Endothelial cell of umbilical vein (primary cell): ENCODE measurements around the gene CD34. TPM values are rescaled to one million over a fixed set of nuclear protein-coding genes. Genes with fewer than 3 reads are reported as not detected.

Experiments
- BruUV-seq: library from RNA; stranded (reverse); fragments of 400-500 nt; replicated peaks from 2 replicates; lab custom pipeline; 2021; lab: Mats Ljungman, UMichigan
- CTCF ChIA-PET: fragments of 300-600, 350-600 bp; sonication (Branson Sonifier 250); formaldehyde crosslinking; loops from one replicate; lab custom pipeline; 2021; ENCODE audit warnings: antibody characterized with exemption, inconsistent platforms; lab: Charles Lee
- POLR2A ChIA-PET: fragments of 300-600, 350-600 bp; sonication (Branson Sonifier 250); formaldehyde crosslinking; loops from one replicate; lab custom pipeline; 2021; ENCODE audit warnings: antibody characterized with exemption, inconsistent platforms; lab: Charles Lee
- DNase-seq: peaks from one replicate; pipeline ENCODE4 v3.0.0-alpha.2; 2011; ENCODE audit warnings: low read depth, low spot score
- FAIRE-seq: peaks from 2 replicates; lab custom pipeline; 2011; peaks lifted over from hg19 to GRCh38; lab: Jason Lieb, UNC
- H2AFZ ChIP-seq: 2 replicates; pipeline ENCODE4 v1.6.0; 2012; ENCODE audit warnings: low read depth, low read length, control low read depth, inconsistent platforms
- H3K27ac ChIP-seq: 2 replicates; pipeline ENCODE4 v1.5.1; 2011; ENCODE audit warnings: low read depth, mild to moderate bottlenecking, control low read depth, low read length, moderate library complexity; ENCODE audit not compliant: insufficient read depth
- H3K27me3 ChIP-seq, 2 experiments: 2 replicates each; pipeline versions ENCODE4 v1.6.0 to v1.6.1; 2011; ENCODE audit warnings: low read length in 2 of 2, mixed read lengths in 1 of 2; ENCODE audit not compliant: control insufficient read depth in 2 of 2, insufficient read depth in 2 of 2
- H3K36me3 ChIP-seq, 2 experiments: 2 replicates in 1 of 2; 3 replicates in 1 of 2; pipeline ENCODE4 v1.5.1; 2011; ENCODE audit warnings: low read length in 2 of 2, mild to moderate bottlenecking in 1 of 2, moderate library complexity in 1 of 2; ENCODE audit not compliant: control insufficient read depth in 2 of 2, insufficient read depth in 2 of 2; ENCODE audit errors: extremely low read depth in 1 of 2
- H3K4me1 ChIP-seq: 3 replicates; pipeline ENCODE4 v1.5.1; 2011; ENCODE audit warnings: mild to moderate bottlenecking, low read length; ENCODE audit not compliant: control insufficient read depth, insufficient read depth; ENCODE audit errors: extremely low read depth
- H3K4me2 ChIP-seq: 2 replicates; pipeline ENCODE4 v1.6.1; 2011; ENCODE audit warnings: low read length, control low read depth, mixed read lengths; ENCODE audit not compliant: insufficient read depth
- H3K4me3 ChIP-seq, 3 experiments: fragments of 200-600 bp in 1 of 3; sonication (generic), shearing (Covaris generic) in 1 of 3; replicated peaks in 1 of 3; 2 replicates each; pipeline ENCODE4 v1.5.1; 2011 to 2016; ENCODE audit warnings: control low read depth in 3 of 3, low read length in 3 of 3, mild to moderate bottlenecking in 2 of 3, inconsistent platforms in 1 of 3, low read depth in 1 of 3, moderate library complexity in 1 of 3; ENCODE audit not compliant: insufficient read depth in 1 of 3
- H3K79me2 ChIP-seq: 2 replicates; pipeline ENCODE4 v1.6.0; 2012; ENCODE audit warnings: low read length, inconsistent platforms; ENCODE audit not compliant: control insufficient read depth, insufficient read depth
- H3K9ac ChIP-seq: replicated peaks from 2 replicates; pipeline ENCODE3; 2011; ENCODE audit warnings: low read length, control low read depth; ENCODE audit not compliant: insufficient read depth; ENCODE audit errors: extremely low read depth
- H3K9me1 ChIP-seq: replicated peaks from 3 replicates; pipeline ENCODE4 v1.6.0; 2011; ENCODE audit warnings: mild to moderate bottlenecking, low read length; ENCODE audit not compliant: control insufficient read depth, insufficient read depth; ENCODE audit errors: extremely low read depth
- H3K9me3 ChIP-seq: replicated peaks from 2 replicates; pipeline ENCODE4 v1.5.1; 2012; ENCODE audit warnings: low read length, inconsistent platforms; ENCODE audit not compliant: control insufficient read depth, insufficient read depth
- H4K20me1 ChIP-seq: replicated peaks from 2 replicates; pipeline ENCODE3; 2011; ENCODE audit warnings: mild to moderate bottlenecking, low read length; ENCODE audit not compliant: control insufficient read depth, insufficient read depth; ENCODE audit errors: extremely low read depth
- FOS ChIP-seq: IDR thresholded peaks from 2 replicates; pipeline ENCODE4 v1.6.1; 2011; ENCODE audit warnings: mild to moderate bottlenecking, low read length, moderate library complexity, borderline replicate concordance; ENCODE audit not compliant: insufficient read depth
- GATA2 ChIP-seq: IDR thresholded peaks from 2 replicates; pipeline ENCODE4 v1.7.0; 2011; ENCODE audit warnings: low read depth, mild to moderate bottlenecking, moderate library complexity, mixed read lengths, low read length; ENCODE audit not compliant: insufficient read length, insufficient read depth
- JUN ChIP-seq: IDR thresholded peaks from 2 replicates; pipeline ENCODE4 v1.6.1; 2011; ENCODE audit warnings: borderline replicate concordance, low read depth; ENCODE audit not compliant: insufficient read length, insufficient read depth
- MYC ChIP-seq: IDR thresholded peaks from one replicate; pipeline ENCODE4 v1.6.1; 2011; ENCODE audit warnings: mild to moderate bottlenecking, low read depth, low read length
- POLR2A ChIP-seq: IDR thresholded peaks from 2 replicates; pipeline ENCODE4 v1.6.1; 2012; ENCODE audit warnings: low read depth, mild to moderate bottlenecking, control low read depth, low read length
- POLR2AphosphoS5 ChIP-seq: IDR thresholded peaks from 2 replicates; pipeline ENCODE4 v1.6.1; 2012; ENCODE audit warnings: low read depth, mild to moderate bottlenecking, control low read depth, low read length, moderate library complexity; ENCODE audit not compliant: insufficient read depth
- dilution Hi-C: fragments of 300-500 bp; cut with MboI; formaldehyde crosslinking; loops from one replicate; pipeline ENCODE4 v1.15.0; 2019; ENCODE audit warnings: low sequenced_read_pairs; ENCODE audit not compliant: extremely low pct_ligation_motif_present
- intact Hi-C: fragments of 100-400 bp; cut with micrococcal nuclease; formaldehyde crosslinking; loops from one replicate; pipeline ENCODE4 v1.10.0; 2022
- polyA plus RNA-seq, 4 experiments: library from polyadenylated mRNA; depleted of rRNA in 3 of 4; stranded (reverse) in 3 of 4; unstranded in 1 of 4; fragments of >200 nt; gene quantifications; 2 replicates each; pipeline versions ENCODE4 v1.2.1 to v1.2.3, GENCODE V29; 2011 to 2012; ENCODE audit warnings: missing spikeins in 1 of 4
- total RNA-seq: library from RNA; stranded (reverse); gene quantifications from 2 replicates; pipeline ENCODE4 v1.2.3, GENCODE V29; 2021

The CD34 gene
- total and polyA plus RNA-seq, 2 donors (not counting 3 experiments of a cell fraction or from before 2014, with no cell fraction given), result 102 to 174 TPM

GRCh38 chr1:207854001-207854400, 56.9 kb downstream of the CD34 start:
- Histone ChIP-seq H3K4me3 (no peak overlapping the region), H4K20me1 (no peaks in the 10 kb centered on the region), H3K9me1 (no peaks in the 10 kb centered on the region), H3K79me2 (peaks cover 68% of the 10 kb centered on the region), H3K27ac (no peak overlapping the region), H3K27me3 (no peaks in the 10 kb centered on the region), H2AFZ (no peak overlapping the region), H3K9me3 (no peaks in the 10 kb centered on the region), H3K4me1 (peaks cover 34% of the 10 kb centered on the region), H3K9ac (no peak overlapping the region), H3K4me2 (peak overlapping the region; percentile 2), H3K36me3 (peaks cover 2 to 3% of the 10 kb centered on the region in 2 experiments)
- BruUV-seq, result no TSS peak
- ChIA-PET POLR2A (interaction anchor here (0.7 kb wide), 1 partner anchor 14 kb away, joined by 10 read pairs; no protein-coding TSS in a partner anchor), CTCF (interaction anchor here (3.3 kb wide), 1 partner anchor 15 kb away, joined by 26 read pairs; no protein-coding TSS in a partner anchor)
- DNase-seq (no peak), FAIRE-seq (no peak)
- intact Hi-C loops, result no loop called here
- no peak for TF ChIP-seq MYC
- dilution Hi-C loops, result no loop called here

DNA sequence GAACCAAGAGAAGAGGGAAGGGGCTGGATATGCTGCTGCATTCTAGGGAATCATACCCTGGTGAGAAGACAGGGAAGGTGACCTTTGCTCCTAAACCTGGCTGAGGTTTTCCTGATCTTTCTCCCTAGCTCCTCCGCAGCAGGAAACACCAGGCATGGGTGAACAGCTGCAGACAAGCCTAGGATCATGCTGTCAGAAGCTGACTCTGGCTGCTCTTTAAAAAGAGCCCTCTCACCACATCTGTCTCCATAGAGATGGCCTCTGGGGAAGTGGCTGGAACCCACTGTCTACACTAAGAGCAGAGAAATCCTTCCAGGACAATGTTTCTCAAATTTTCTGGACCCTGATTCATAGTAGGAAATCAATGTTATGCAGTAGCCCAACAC, 57.6 kb downstream of the CD34 start:
- Histone ChIP-seq H3K4me3 (no peak overlapping the region), H4K20me1 (no peaks in the 10 kb centered on the region), H3K36me3 (peaks cover 2% of the 10 kb centered on the region in 2 experiments), H3K9me1 (no peaks in the 10 kb centered on the region), H3K79me2 (peaks cover 64% of the 10 kb centered on the region), H3K4me2 (peak overlapping the region; percentile 2), H2AFZ (no peak overlapping the region), H3K4me1 (peaks cover 33% of the 10 kb centered on the region), H3K27me3 (no peaks in the 10 kb centered on the region), H3K27ac (peak overlapping the region; percentile 19), H3K9me3 (no peaks in the 10 kb centered on the region), H3K9ac (no peak overlapping the region)
- peak; percentile 58 for FAIRE-seq
- intact Hi-C loops, result no loop called here
- ChIA-PET POLR2A (no interaction called here), CTCF (interaction anchor here (1.9 to 3.3 kb wide), 2 partner anchors 16 to 24 kb away, joined by 10 to 26 read pairs; no protein-coding TSS in a partner anchor)
- no TSS peak for BruUV-seq
- dilution Hi-C loops, result no loop called here
- no peak for TF ChIP-seq MYC
- no peak for TF ChIP-seq JUN
- TF ChIP-seq FOS, result no peak
- peak; percentile 48 for TF ChIP-seq POLR2A
- TF ChIP-seq GATA2, result no peak
- no peak for TF ChIP-seq POLR2AphosphoS5
- peak; percentile 42 for DNase-seq
